Neural progenitor cell (in vitro differentiated cells): ENCODE data around the gene GALNT13.

Source experiments
- EZH2 ChIP-seq: fragments of 200-600 bp; sonication (generic); IDR thresholded peaks from 2 replicates; pipeline ENCODE4 v1.6.1; 2017; ENCODE audit warnings: antibody characterized with exemption, mild to moderate bottlenecking, moderate library complexity
- EZH2phosphoT487 ChIP-seq: fragments of 200-600 bp; sonication (generic); IDR thresholded peaks from 2 replicates; pipeline ENCODE4 v1.6.1; 2017; ENCODE audit warnings: antibody characterized with exemption
- TF ChIP-seq, protein P1 (sequence below): fragments of 200-600 bp; sonication (generic); IDR thresholded peaks from 2 replicates; pipeline ENCODE4 v1.5.1; 2017; ENCODE audit warnings: antibody characterized with exemption, mild to moderate bottlenecking

GRCh38 chr2:154455166-154455565 is 583.4 kb downstream of the GALNT13 start:
- TF ChIP-seq, protein P1, sequence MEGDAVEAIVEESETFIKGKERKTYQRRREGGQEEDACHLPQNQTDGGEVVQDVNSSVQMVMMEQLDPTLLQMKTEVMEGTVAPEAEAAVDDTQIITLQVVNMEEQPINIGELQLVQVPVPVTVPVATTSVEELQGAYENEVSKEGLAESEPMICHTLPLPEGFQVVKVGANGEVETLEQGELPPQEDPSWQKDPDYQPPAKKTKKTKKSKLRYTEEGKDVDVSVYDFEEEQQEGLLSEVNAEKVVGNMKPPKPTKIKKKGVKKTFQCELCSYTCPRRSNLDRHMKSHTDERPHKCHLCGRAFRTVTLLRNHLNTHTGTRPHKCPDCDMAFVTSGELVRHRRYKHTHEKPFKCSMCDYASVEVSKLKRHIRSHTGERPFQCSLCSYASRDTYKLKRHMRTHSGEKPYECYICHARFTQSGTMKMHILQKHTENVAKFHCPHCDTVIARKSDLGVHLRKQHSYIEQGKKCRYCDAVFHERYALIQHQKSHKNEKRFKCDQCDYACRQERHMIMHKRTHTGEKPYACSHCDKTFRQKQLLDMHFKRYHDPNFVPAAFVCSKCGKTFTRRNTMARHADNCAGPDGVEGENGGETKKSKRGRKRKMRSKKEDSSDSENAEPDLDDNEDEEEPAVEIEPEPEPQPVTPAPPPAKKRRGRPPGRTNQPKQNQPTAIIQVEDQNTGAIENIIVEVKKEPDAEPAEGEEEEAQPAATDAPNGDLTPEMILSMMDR = no peak
- TF ChIP-seq EZH2 (no peak), EZH2phosphoT487 (no peak)
